ENCODE measurements around the gene SLAIN1.

The SLAIN1 gene

GRCh38 chr13:77760893-77761292, 63.4 kb downstream of the SLAIN1 start:
- Histone ChIP-seq H3K9ac (ENCODE audit: low read length) (no peak overlapping the region), H3K4me1 (ENCODE audit: control insufficient read depth, insufficient read depth, low read length) (no peaks in the 10 kb centered on the region), H3K36me3 (ENCODE audit: control insufficient read depth, insufficient read depth, low read length, severe bottlenecking) (no peaks in the 10 kb centered on the region), H3K4me3 (ENCODE audit: low read length) (no peak overlapping the region), H3K27me3 (replicated peaks; ENCODE audit: control insufficient read depth, insufficient read depth, low read length) (no peaks in the 10 kb centered on the region), H3K9me3 (ENCODE audit: control insufficient read depth, low read length) (no peaks in the 10 kb centered on the region)
- DNase-seq (ENCODE audit: low read depth): no peak

- no peak overlapping the region for H3K9ac ChIP-seq (ENCODE audit: low read length)
- H3K36me3 ChIP-seq (ENCODE audit: control insufficient read depth, insufficient read depth, low read length, severe bottlenecking): no peaks in the 10 kb centered on the region
- no peak for DNase-seq (ENCODE audit: low read depth)
- H3K27me3 ChIP-seq (replicated peaks; ENCODE audit: control insufficient read depth, insufficient read depth, low read length): no peaks in the 10 kb centered on the region
- H3K4me3 ChIP-seq (ENCODE audit: low read length): no peak overlapping the region
- H3K9me3 ChIP-seq (ENCODE audit: control insufficient read depth, low read length): no peaks in the 10 kb centered on the region
- no peaks in the 10 kb centered on the region for H3K4me1 ChIP-seq (ENCODE audit: control insufficient read depth, insufficient read depth, low read length)
These were observed 69.9 kb downstream of the SLAIN1 start for GRCh38 chr13:77767413-77767812.

GRCh38 chr13:77774181-77774580, 76.7 kb downstream of the SLAIN1 start:
- Histone ChIP-seq H3K9ac (ENCODE audit: low read length) (no peak overlapping the region), H3K27me3 (replicated peaks; ENCODE audit: control insufficient read depth, insufficient read depth, low read length) (no peaks in the 10 kb centered on the region), H3K4me3 (ENCODE audit: low read length) (no peak overlapping the region), H3K9me3 (ENCODE audit: control insufficient read depth, low read length) (no peaks in the 10 kb centered on the region), H3K36me3 (ENCODE audit: control insufficient read depth, insufficient read depth, low read length, severe bottlenecking) (no peaks in the 10 kb centered on the region), H3K4me1 (ENCODE audit: control insufficient read depth, insufficient read depth, low read length) (no peaks in the 10 kb centered on the region)
- no peak for DNase-seq (ENCODE audit: low read depth)

- no peak for DNase-seq (ENCODE audit: low read depth)
- H3K9ac ChIP-seq (ENCODE audit: low read length): no peak overlapping the region
- H3K36me3 ChIP-seq (ENCODE audit: control insufficient read depth, insufficient read depth, low read length, severe bottlenecking): no peaks in the 10 kb centered on the region
- H3K4me1 ChIP-seq (ENCODE audit: control insufficient read depth, insufficient read depth, low read length): peaks cover 5% of the 10 kb centered on the region
- no peaks in the 10 kb centered on the region for H3K9me3 ChIP-seq (ENCODE audit: control insufficient read depth, low read length)
- no peak overlapping the region for H3K4me3 ChIP-seq (ENCODE audit: low read length)
- no peaks in the 10 kb centered on the region for H3K27me3 ChIP-seq (replicated peaks; ENCODE audit: control insufficient read depth, insufficient read depth, low read length)
These were observed 79.2 kb downstream of the SLAIN1 start for GRCh38 chr13:77776704-77777103.

- Histone ChIP-seq H3K36me3 (ENCODE audit: control insufficient read depth, insufficient read depth, low read length, severe bottlenecking) (no peaks in the 10 kb centered on the region), H3K9me3 (ENCODE audit: control insufficient read depth, low read length) (no peaks in the 10 kb centered on the region), H3K4me1 (ENCODE audit: control insufficient read depth, insufficient read depth, low read length) (peaks cover 5% of the 10 kb centered on the region), H3K27me3 (replicated peaks; ENCODE audit: control insufficient read depth, insufficient read depth, low read length) (no peaks in the 10 kb centered on the region), H3K9ac (ENCODE audit: low read length) (peak overlapping the region; percentile 15), H3K4me3 (ENCODE audit: low read length) (no peak overlapping the region)
- DNase-seq (ENCODE audit: low read depth): peak; percentile 85
These were observed 82.2 kb downstream of the SLAIN1 start for GRCh38 chr13:77779552-77780272.

GRCh38 chr13:77781808-77782207, 84.3 kb downstream of the SLAIN1 start:
- no peak overlapping the region for H3K4me3 ChIP-seq (ENCODE audit: low read length)
- H3K27me3 ChIP-seq (replicated peaks; ENCODE audit: control insufficient read depth, insufficient read depth, low read length): no peaks in the 10 kb centered on the region
- H3K9me3 ChIP-seq (ENCODE audit: control insufficient read depth, low read length): no peaks in the 10 kb centered on the region
- no peaks in the 10 kb centered on the region for H3K36me3 ChIP-seq (ENCODE audit: control insufficient read depth, insufficient read depth, low read length, severe bottlenecking)
- no peak overlapping the region for H3K9ac ChIP-seq (ENCODE audit: low read length)
- no peak for DNase-seq (ENCODE audit: low read depth)
- peaks cover 5% of the 10 kb centered on the region for H3K4me1 ChIP-seq (ENCODE audit: control insufficient read depth, insufficient read depth, low read length)

- DNase-seq (ENCODE audit: low read depth): no peak
- Histone ChIP-seq H3K9me3 (ENCODE audit: control insufficient read depth, low read length) (no peaks in the 10 kb centered on the region), H3K4me1 (ENCODE audit: control insufficient read depth, insufficient read depth, low read length) (peaks cover 5% of the 10 kb centered on the region)
These were observed 87.0 kb downstream of the SLAIN1 start for GRCh38 chr13:77784515-77784914.

GRCh38 chr13:77786695-77787287, 89.3 kb downstream of the SLAIN1 start:
- Histone ChIP-seq H3K4me3 (ENCODE audit: low read length) (no peak overlapping the region), H3K4me1 (ENCODE audit: control insufficient read depth, insufficient read depth, low read length) (peaks cover 10% of the 10 kb centered on the region), H3K27me3 (replicated peaks; ENCODE audit: control insufficient read depth, insufficient read depth, low read length) (no peaks in the 10 kb centered on the region), H3K9me3 (ENCODE audit: control insufficient read depth, low read length) (peaks cover 7% of the 10 kb centered on the region), H3K9ac (ENCODE audit: low read length) (no peak overlapping the region), H3K36me3 (ENCODE audit: control insufficient read depth, insufficient read depth, low read length, severe bottlenecking) (no peaks in the 10 kb centered on the region)
- DNase-seq (ENCODE audit: low read depth): no peak

More at GRCh38 chr13:77784515-77784914, 87.0 kb downstream of the SLAIN1 start:
- Histone ChIP-seq H3K27me3 (replicated peaks; ENCODE audit: control insufficient read depth, insufficient read depth, low read length) (no peaks in the 10 kb centered on the region), H3K36me3 (ENCODE audit: control insufficient read depth, insufficient read depth, low read length, severe bottlenecking) (no peaks in the 10 kb centered on the region), H3K9ac (ENCODE audit: low read length) (no peak overlapping the region), H3K4me3 (ENCODE audit: low read length) (no peak overlapping the region)

GRCh38 chr13:77789376-77789775, 91.9 kb downstream of the SLAIN1 start:
- Histone ChIP-seq H3K27me3 (replicated peaks; ENCODE audit: control insufficient read depth, insufficient read depth, low read length) (no peaks in the 10 kb centered on the region), H3K4me3 (ENCODE audit: low read length) (no peak overlapping the region), H3K4me1 (ENCODE audit: control insufficient read depth, insufficient read depth, low read length) (peaks cover 10% of the 10 kb centered on the region), H3K36me3 (ENCODE audit: control insufficient read depth, insufficient read depth, low read length, severe bottlenecking) (no peaks in the 10 kb centered on the region), H3K9ac (ENCODE audit: low read length) (no peak overlapping the region), H3K9me3 (ENCODE audit: control insufficient read depth, low read length) (peaks cover 15% of the 10 kb centered on the region)
- no peak for DNase-seq (ENCODE audit: low read depth)

GRCh38 chr13:77800219-77800618, 102.7 kb downstream of the SLAIN1 start:
- Histone ChIP-seq H3K36me3 (ENCODE audit: control insufficient read depth, insufficient read depth, low read length, severe bottlenecking) (no peaks in the 10 kb centered on the region), H3K9me3 (ENCODE audit: control insufficient read depth, low read length) (no peaks in the 10 kb centered on the region), H3K9ac (ENCODE audit: low read length) (no peak overlapping the region), H3K4me3 (ENCODE audit: low read length) (no peak overlapping the region), H3K4me1 (ENCODE audit: control insufficient read depth, insufficient read depth, low read length) (peaks cover 18% of the 10 kb centered on the region), H3K27me3 (replicated peaks; ENCODE audit: control insufficient read depth, insufficient read depth, low read length) (no peaks in the 10 kb centered on the region)
- peak; percentile 78 for DNase-seq (ENCODE audit: low read depth)

GRCh38 chr13:77806518-77806917, 109.0 kb downstream of the SLAIN1 start:
- no peaks in the 10 kb centered on the region for H3K27me3 ChIP-seq (replicated peaks; ENCODE audit: control insufficient read depth, insufficient read depth, low read length)
- no peak overlapping the region for H3K4me3 ChIP-seq (ENCODE audit: low read length)
- no peak for DNase-seq (ENCODE audit: low read depth)

More at GRCh38 chr13:77806518-77806917, 109.0 kb downstream of the SLAIN1 start:
- no peaks in the 10 kb centered on the region for H3K9me3 ChIP-seq (ENCODE audit: control insufficient read depth, low read length)
- no peaks in the 10 kb centered on the region for H3K4me1 ChIP-seq (ENCODE audit: control insufficient read depth, insufficient read depth, low read length)
- no peak overlapping the region for H3K9ac ChIP-seq (ENCODE audit: low read length)
- H3K36me3 ChIP-seq (ENCODE audit: control insufficient read depth, insufficient read depth, low read length, severe bottlenecking): no peaks in the 10 kb centered on the region

Data from adipocyte (in vitro differentiated cells).